HTR-8/SVneo (cell line): Measurements from ENCODE around the gene COL26A1.
A peak's percentile ranks its signal among the peaks of the same experiment; 100 is the strongest.
"Not testable (repeated sequence)": the region's sequence is repeated elsewhere in the genome, so short reads cannot be mapped to it uniquely, and the experiment has no call there.

ENCODE experiments used
- DNase-seq: peaks from one replicate; pipeline ENCODE4 v3.0.0; 2011; ENCODE audit warnings: low spot score, mixed read lengths; ENCODE audit not compliant: insufficient read length
- FAIRE-seq: peaks from 2 replicates; lab custom pipeline; 2011; peaks lifted over from hg19 to GRCh38; lab: Jason Lieb, UNC

Gene COL26A1

DNA sequence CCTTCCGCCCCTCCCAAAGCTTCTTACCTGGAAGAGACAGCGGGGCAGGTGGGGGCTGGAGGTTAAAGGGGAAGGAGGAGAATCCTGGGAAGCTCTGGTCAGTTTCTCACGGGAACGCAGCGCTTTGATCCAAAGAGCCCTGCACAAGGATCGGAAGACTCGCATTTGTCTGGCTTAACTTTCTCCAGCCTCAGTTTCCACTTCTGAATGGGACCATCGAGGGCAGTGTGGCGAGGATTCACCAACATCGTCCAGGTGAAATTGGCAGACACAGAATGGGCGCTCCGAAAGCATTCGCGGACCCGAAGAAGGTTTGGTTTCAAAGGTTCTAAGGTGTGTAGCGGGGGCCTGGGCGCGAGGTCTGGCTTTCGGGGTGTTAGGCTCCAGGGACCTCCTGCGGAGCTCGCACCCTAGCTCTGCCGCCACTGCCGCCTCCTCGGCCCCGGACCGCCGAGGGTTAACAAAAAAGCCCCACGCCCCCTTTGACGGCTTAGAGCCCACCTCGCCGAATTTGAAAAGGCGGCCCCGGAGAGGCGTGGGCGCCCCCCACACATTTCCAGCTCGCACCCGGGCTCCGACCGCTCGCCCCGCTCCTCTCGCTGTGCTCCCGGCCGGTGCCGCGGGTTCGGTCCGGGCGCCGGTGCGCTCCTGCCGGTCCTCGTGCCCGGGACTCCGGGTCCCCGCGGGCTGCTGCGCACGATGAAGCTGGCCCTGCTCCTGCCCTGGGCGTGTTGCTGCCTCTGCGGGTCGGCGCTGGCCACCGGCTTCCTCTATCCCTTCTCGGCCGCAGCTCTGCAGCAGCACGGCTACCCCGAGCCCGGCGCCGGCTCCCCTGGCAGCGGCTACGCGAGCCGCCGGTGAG lies at the start of gene COL26A1:
Gene COL26A1, plus strand, starts transcription at position 542 of the 862 bp plus-strand sequence. Its CDS starts 158 bp downstream, at position 700.
- DNase-seq (no peak), FAIRE-seq (no peak)

DNA sequence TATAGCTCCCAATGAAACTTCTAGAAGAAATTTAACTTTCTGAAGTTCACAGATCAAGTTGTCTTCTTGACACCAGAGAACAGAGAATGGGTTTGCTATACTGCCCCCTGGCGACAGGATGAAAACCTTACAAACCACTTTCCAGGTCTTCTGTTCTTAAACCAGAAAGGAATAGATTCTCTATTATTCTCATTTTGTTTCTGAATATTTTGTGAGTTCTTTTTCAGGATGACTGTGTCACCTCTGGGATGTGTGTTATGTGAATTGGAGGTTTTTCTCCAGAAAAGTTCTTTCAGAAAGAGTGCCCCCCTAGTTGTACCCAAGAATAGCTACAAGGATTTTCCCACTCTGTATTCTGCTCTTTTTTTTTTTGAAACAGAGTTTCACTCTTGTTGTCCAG lies 47.3 kb upstream of the COL26A1 start:
- no peak for DNase-seq
- FAIRE-seq, result no peak

DNA sequence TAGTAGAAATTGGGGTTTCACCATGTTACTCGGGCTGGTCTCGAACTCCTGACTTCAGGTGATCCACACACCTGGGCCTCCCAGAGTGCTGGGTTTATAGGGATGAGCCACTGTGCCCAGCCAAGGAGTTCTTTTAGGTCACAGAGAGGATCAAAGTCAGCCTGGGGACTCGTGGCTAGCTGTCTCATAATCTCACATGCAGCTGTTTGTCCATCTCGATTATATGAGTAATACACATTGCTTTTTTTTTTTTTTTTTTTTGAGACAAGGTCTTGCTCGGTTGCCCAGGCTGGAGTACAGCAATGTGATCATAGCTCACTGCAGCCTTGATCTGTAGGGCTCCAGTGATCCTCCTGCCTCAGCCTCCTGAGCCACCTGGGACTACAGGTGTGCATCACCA lies 43.3 kb upstream of the COL26A1 start:
- FAIRE-seq (no peak), DNase-seq (no peak)

DNA sequence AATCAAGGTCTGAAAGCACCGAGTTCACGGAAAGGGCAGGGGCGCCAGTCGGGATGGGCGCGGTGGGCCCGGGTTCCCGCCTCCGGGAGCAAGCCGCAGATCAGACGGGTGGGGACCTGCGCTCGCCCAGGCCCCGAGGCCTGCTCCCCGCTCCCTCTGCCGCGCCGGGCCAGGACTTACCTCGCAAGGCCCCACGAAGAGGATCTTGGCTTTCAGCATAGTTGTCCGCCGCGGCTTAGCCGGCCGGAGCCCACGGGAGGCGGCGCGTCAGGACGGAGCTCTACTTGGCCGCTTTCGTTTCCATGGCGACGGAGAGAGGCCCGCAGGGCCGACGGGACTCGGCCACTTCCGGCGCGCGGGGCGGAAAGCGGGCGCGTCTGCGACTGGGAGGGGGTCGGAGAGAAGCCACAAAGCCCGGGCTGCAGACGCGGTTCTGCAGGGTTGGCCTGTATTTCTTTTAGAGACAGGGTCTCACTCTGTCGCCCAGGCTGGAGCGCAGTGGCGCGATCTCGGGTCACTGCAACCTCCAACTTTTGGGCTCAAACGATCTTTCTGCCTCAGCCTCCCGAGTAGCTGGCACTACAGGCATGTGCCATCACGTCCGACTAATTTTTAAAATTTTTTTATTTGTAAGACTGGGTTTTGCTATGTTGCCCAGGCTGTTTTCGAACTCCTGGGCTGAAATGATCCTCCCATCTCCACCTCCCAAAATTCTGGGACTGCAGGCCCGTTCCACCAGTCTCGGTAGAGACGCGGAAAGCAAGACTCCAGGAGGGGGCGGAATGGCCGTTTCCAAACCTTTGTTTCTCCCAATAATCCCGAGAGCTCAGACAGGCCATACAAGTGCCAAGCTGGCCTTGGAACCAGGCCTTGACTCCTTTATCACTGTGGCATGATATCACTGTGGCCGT lies 40.9 kb upstream of the COL26A1 start, which contains the start of gene IFT22:
Gene IFT22, minus strand, starts transcription at position 322 of the 911 bp plus-strand sequence. Its CDS starts 103 bp downstream, at position 219.
- peak; percentile 69 for DNase-seq
- no peak for FAIRE-seq

DNA sequence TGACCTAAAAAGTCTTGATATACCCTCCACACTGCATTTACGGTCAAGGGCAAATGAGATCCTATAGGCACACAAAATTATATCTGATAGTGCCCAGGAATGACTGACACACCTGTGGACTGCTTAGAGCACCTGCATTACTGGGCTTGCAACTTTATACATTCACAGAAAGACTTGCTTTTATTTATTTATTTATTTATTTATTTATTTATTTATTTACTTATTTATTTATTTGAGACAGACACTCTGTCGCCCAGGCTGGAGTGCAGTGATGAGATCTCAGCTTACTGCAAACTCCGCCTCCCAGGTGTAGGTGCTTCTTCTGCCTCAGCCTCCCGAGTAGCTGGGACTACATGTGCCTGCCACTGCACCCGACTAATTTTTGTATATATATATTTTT lies 34.5 kb upstream of the COL26A1 start:
- no peak for FAIRE-seq
- no peak for DNase-seq

DNA sequence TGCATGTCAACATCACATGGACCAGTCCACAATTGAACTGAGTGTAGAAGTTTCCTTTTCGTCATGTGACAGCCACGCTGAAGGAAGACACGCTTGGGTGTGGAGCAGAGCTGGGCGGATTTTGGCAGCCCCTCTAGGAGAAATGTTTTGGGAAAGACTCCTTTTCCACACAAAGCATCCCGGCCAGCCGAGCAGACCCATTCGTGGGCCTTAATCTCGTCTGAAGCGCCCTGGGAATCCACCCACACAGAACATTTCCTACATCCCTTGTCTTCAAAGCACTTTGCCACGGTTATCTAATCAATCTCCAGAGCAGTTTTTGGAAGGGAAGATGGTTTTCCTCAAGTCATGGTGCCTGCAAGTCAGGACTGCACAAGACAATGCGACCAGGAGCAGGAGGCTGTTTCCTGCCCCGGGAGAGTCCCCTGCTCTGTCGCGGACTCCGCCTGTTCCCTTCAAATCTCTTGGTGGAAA lies 32.6 kb upstream of the COL26A1 start:
- DNase-seq (no peak), FAIRE-seq (no peak)

DNA sequence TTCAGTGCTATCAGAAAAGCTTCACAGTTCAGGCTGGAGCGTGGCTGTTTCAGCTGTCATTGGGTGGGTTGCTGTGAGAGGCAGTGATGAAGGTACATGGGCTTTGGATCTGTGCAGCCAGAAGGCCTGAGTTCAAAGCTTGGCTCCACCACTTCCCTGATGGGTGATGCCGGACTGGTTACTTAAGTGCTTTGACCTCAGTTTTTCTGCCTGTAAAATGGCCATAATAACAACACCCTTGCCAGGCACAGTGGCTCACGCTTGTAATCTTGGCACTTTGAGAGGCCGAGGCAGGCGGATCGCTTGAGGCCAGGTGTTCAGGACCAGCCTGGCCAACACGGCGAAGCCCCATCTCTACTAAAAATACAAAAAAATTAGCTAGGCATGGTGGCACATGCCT lies 30.6 kb upstream of the COL26A1 start:
- DNase-seq (no peak), FAIRE-seq (no peak)

DNA sequence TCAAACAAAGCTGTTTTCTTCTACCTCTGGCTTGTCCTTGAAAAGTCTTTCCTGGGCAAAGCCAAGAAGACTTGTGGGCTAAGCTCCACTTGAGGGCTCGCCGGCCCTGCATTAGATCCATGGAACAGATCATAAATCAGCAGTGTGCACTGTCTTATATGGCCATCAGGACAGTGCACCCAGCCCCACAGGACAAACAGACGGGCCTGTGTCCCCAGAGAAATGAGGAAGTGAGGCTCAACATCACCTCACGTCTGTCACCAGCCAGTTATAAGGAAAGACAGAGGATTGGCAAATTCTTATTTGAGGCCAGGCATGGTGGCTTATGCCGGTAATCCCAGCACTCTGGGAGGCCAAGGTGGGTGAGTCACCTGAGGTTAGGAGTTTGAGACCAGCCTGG lies 28.8 kb upstream of the COL26A1 start:
- FAIRE-seq (no peak), DNase-seq (no peak)

DNA sequence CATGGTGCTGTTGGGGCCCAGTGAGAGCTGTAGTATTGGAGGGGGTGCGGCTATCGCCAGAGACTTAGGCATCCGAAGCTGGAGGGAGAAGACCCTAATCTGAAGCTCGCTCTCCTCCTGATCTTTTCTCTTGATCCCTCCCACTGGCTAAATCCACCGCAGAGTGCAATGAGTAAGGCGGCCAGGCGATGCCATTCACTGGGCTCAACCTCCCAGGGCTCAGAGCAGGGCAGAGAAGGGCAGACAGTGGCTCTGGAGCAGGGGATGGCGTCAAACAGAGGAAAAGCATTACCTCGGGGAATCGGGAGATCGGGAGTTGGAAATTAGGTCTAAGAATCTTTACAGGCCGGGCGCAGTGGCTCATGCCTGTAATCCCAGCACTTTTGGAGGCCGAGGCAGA lies 22.3 kb upstream of the COL26A1 start:
- FAIRE-seq, result no peak
- DNase-seq, result no peak

DNA sequence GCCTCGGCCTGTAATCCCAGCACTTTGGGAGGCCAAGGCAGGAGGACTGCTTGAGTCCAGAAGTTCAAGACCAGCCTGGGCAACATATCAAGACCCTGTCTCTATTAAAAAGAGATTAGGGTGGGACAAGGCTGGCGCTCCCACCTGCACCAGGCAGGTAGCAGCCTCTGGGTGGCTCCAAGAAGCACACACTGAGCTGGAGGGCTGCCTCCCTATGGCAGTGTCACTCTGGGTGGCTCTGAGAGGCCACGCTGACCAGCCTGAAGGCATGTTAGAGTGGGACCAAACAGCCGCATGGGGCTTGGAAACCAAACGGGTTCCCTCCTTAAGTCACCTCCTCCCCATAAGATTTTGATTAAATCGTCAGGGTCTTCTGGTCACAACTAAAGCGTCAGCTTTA lies 19.8 kb upstream of the COL26A1 start:
- FAIRE-seq (no peak), DNase-seq (no peak)

DNA sequence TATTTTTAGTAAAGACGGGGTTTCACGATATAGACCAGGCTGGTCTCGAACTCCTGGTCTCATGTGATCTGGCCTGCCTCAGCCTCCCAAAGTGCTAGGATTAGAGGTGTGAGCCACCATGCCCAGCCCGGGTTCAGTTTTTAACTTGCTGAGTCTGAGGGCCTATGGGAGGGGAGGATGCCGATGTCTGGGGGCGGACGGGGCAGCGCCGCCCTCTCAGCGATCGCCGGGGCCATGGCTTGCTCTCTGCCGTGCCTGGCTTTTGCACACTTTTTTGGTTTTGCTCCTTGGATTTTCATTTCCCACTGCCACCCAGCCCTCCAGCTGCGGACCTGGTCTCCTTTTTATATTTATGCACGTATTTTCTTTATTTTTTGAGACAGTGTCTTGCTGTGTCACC lies 15.2 kb upstream of the COL26A1 start:
- no peak for FAIRE-seq

DNA sequence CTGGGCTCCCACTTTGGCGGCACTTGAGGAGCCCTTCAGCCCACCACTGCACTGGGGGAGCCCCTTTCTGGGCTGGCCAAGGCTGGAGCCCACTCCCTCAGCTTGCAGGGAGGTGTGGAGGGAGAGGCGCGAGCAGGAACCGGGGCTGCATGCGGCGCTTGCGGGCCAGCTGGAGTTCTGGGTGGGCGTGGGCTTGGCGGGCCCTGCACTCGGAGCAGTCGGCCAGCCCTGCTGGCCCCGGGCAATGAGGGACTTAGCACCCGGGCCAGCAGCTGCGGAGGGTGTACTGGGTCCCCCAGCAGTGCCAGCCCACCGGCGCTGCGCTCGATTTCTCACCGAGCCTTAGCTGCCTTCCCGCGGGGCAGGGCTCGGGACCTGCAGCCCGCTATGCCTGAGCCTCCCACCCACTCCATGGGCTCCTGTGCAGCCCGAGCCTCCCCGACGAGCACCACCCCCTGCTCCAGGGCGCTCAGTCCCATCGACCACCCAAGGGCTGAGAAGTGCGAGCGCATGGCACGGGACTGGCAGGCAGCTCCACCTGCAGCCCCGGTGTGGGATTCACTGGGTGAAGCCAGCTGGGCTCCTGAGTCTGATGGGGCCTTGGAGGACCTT lies 14.1 kb upstream of the COL26A1 start:
- FAIRE-seq, DNase-seq: not testable (repeated sequence)

More for the DNA sequence above, 15.2 kb upstream of the COL26A1 start:
- no peak for DNase-seq

DNA sequence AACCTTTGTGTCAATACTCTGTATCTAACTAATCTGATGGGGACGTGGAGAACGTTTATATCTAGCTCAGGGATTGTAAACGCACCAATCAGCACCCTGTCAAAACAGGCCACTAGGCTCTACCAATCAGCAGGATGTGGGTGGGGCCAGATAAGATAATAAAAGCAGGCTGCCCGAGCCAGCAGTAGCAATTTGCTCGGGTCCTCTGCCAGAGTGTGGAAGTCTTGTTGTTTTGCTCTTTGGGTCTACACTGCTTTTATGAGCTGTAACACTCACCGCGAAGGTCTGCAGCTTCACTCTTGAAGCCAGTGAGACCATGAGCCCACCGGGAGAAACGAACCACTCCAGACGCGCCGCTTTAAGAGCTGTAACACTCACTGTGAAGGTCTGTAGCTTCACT lies 13.4 kb upstream of the COL26A1 start:
- FAIRE-seq, DNase-seq: not testable (repeated sequence)

DNA sequence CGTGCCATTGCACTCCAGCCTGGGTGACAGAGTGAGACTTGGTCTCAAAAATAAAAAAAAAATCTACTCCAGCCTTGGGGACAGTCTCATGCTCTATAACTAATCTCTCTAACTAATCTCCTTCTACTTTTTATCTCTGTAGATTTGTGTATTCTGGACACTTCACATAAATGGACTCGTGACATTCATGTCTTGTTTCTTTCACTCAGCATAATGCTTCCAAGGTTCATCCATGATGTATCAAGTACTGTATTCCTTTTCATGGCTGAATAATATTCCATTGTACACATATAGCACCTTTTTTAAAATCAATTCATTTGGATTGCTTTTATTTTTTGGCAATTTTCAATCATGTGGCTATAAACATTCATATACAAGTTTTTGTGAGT lies 9.8 kb upstream of the COL26A1 start:
- DNase-seq, result no peak

DNA sequence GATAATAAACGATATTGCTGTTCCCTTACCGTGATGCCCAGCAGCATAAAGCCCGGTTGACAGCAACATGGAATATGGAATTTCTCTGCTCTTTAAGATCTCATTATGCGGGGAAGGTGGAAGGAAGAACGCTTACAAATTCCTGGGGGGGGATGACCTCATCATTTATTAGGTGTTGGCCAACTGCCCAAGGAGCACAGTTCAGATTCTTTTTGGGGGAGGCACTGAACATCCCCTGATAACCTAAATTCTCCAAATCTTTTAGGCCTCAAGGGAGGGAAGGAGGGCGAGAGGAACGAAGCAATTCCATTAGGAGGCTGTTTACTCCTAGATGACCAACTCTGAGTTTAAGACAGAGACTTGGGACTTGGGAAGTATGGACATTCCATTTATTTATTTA lies 5.2 kb upstream of the COL26A1 start:
- DNase-seq (no peak), FAIRE-seq (no peak)

More for the DNA sequence above, 9.8 kb upstream of the COL26A1 start:
- no peak for FAIRE-seq

DNA sequence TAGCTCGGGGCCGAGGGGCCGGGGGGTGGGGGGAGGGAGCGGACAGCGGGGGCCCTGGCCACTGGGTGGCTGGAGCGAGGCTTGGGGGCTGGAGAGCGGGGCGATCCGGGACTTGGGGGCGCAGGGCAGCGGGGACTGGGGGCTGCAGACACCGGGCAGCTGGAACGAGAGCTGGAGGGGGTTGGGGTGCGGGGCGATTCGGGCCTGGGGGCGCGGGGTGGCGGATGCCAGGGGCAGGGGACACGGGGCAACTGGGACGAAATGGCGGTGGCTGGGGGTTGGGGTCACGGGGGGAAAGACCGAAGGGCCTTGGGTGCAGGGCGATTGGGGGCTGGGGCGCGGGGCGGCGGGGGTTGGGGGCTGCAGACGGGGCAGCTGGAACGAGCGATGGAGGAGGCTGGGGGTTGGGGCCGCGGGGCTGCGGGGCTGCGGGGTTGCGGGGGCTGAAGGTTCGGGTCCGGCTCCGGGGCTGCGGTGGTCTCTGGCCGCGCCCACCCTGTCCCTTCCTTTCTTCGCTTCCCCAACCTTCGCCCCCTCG lies 590 bp downstream of the COL26A1 start:
- DNase-seq, result no peak
- no peak for FAIRE-seq

DNA sequence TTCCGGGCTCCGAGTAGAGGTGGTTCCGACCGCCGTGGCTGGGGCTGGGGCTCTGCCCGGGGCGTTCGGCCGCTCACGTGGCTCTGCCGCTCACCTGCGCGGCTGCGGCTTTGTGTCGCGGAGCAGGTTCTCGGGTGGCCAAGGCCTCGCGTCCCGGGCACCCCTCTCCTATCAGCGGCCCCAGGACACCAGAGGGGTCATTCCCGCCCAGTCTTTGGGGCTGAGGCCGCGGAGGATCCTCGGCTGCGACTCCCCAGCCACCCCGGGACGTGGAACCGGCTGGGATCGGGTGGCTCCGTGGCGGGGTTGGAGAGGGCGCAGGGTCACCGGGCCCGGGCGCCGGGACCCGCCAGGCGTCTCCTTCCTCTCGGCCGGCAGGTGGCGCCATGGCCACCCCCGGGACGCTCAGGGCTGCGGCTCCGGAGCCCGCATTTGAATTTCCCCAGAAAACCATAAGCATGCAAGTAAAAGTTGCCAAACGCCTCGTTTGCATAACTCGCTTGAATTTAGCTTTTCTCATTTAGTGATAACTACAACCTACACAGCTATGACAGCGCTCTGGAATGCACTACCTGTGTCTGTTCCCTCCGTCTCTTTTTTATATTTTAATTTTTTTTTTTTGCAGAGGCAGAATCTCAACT lies 1.2 kb downstream of the COL26A1 start:
- peak; percentile 62 for DNase-seq
- no peak for FAIRE-seq

DNA sequence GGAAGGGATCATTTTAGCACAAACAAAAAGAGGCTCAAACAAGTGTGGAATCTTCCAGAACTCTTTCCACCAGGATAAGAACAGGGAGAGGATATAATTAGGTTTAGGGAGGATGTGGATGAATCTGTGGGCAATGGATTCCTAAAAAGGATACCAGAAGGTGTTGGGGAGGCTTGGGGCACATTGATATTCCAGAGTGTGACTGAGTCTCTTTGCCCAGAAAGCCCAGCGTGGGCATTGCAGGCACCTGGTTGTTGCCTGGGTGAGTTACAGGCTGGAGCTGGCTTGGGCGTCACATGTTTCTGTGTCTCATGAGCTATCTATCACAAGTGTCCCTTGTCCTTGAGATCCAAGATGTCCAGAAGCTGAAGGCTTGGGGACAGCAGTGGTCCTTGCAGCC lies 3.3 kb downstream of the COL26A1 start:
- no peak for FAIRE-seq
- no peak for DNase-seq

DNA sequence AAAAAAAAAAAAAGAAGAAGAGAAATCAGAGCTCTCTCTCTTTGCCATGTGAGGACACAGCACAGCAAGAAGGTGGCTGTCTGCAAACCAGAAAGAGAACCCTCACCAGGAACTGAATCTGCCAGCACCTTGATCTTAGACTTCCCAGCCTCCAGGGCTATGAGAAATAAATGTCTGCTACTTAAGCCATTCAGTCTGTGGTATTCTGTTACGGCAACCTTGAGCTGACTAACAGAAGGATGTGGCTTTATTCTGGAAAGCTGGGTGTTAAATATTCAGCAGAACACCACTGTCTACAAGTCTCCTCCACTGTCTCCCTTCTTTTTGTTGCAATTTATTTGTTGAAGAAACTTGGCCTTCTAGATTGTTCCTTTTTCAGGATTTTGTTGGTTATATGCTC lies 5.0 kb downstream of the COL26A1 start:
- DNase-seq, result no peak
- FAIRE-seq, result no peak
